Progenitor cell of endocrine pancreas (in vitro differentiated cells): ENCODE results near the gene DDX31. TPM values are rescaled to one million over a fixed set of nuclear protein-coding genes. Genes with fewer than 3 reads are reported as not detected.

ENCODE experiments used
- DNase-seq: peaks from one replicate; pipeline ENCODE4 v3.0.0; 2021; ENCODE audit warnings: low spot score; ENCODE audit not compliant: unreplicated experiment
- H3K27ac Mint-ChIP-seq: 2 replicates; pipeline ENCODE4 v1.8.0; 2021; ENCODE audit warnings: mild to moderate bottlenecking, moderate library complexity, mixed read lengths
- H3K27me3 Mint-ChIP-seq: 2 replicates; pipeline ENCODE4 v1.8.0; 2021; ENCODE audit warnings: mixed read lengths
- H3K36me3 Mint-ChIP-seq: 2 replicates; pipeline ENCODE4 v1.8.0; 2022; ENCODE audit warnings: mixed read lengths; ENCODE audit not compliant: insufficient read depth
- H3K4me1 Mint-ChIP-seq: 2 replicates; pipeline ENCODE4 v1.8.0; 2021; ENCODE audit warnings: low read depth, mixed read lengths
- H3K4me3 Mint-ChIP-seq: 2 replicates; pipeline ENCODE4 v1.8.0; 2021; ENCODE audit warnings: low read depth, mild to moderate bottlenecking, moderate library complexity, mixed read lengths
- H3K9me3 Mint-ChIP-seq: 2 replicates; pipeline ENCODE4 v1.8.0; 2021; ENCODE audit warnings: low read depth, mixed read lengths
- total RNA-seq: library from RNA; stranded (reverse); gene quantifications from 2 replicates; pipeline ENCODE4 v1.2.1, GENCODE V29; 2021
- TF ChIP-seq, protein P1 (sequence below): fragments of 200-600 bp; sonication (generic); IDR thresholded peaks from one replicate; pipeline ENCODE4 v1.5.0; 2021; ENCODE audit warnings: antibody characterized with exemption, mild to moderate bottlenecking; ENCODE audit not compliant: unreplicated experiment

DDX31 gene
- total RNA-seq, 1 donor from 2014 or later = 16.7 TPM

DNA sequence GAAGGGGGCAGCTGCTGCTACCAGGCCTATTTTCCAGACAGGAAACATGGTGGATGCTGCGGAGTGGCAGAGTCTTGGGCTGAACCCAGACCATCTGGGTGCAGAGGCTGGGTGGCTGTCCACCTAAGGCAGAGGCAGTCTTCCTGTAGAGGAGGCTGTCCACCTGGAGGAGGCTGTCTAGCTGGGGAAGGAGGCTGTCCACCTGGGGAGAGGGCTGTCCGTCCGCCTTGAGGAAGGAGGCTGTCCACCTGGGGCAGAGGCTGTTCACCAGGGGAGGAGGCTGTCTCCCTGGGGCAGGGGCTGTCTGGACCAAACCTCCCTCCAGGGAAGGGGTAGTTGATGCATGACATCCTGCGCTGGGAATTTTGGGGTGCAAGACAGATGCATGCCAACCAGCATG is 126.5 kb downstream of the DDX31 start:
- Mint-ChIP-seq H3K27ac (no peak overlapping the region), H3K4me1 (no peaks in the 10 kb centered on the region), H3K27me3 (peaks cover 10% of the 10 kb centered on the region), H3K4me3 (no peak overlapping the region), H3K9me3 (no peaks in the 10 kb centered on the region), H3K36me3 (no peaks in the 10 kb centered on the region)
- no peak for DNase-seq
- TF ChIP-seq, protein P1, sequence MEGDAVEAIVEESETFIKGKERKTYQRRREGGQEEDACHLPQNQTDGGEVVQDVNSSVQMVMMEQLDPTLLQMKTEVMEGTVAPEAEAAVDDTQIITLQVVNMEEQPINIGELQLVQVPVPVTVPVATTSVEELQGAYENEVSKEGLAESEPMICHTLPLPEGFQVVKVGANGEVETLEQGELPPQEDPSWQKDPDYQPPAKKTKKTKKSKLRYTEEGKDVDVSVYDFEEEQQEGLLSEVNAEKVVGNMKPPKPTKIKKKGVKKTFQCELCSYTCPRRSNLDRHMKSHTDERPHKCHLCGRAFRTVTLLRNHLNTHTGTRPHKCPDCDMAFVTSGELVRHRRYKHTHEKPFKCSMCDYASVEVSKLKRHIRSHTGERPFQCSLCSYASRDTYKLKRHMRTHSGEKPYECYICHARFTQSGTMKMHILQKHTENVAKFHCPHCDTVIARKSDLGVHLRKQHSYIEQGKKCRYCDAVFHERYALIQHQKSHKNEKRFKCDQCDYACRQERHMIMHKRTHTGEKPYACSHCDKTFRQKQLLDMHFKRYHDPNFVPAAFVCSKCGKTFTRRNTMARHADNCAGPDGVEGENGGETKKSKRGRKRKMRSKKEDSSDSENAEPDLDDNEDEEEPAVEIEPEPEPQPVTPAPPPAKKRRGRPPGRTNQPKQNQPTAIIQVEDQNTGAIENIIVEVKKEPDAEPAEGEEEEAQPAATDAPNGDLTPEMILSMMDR = no peak

Other genes starting within 250 kb of the DDX31 start
- gene BARHL1, start 87.4 kb downstream of the DDX31 start, total RNA-seq = not detected in 2 replicates
- gene GTF3C4, start 481 bp upstream of the DDX31 start, total RNA-seq = 26.8 TPM in 2 replicates
- 1.1 and 1.9 TPM in 2 replicates for gene AK8, start 208.3 kb upstream of the DDX31 start, total RNA-seq
- gene SPACA9, start 208.9 kb upstream of the DDX31 start, total RNA-seq = 3.6 and 4.0 TPM in 2 replicates